Stimulated activated CD8-positive, alpha-beta memory T cell treated with anti-CD3 and anti-CD28 coated beads, Interleukin-15, amount 100 ng/mL, for 4 hours (primary cell): ENCODE results near the gene ACVR2A.

Source experiments
- DNase-seq, 2 donors: peaks; one replicate each; pipeline ENCODE4 v3.0.0-alpha.2; 2020; ENCODE audit warnings: low read depth in 2 of 2

Gene ACVR2A

GRCh38 chr2:147855316-147855715 lies 10.5 kb downstream of the ACVR2A start:
- DNase-seq: no peak

- DNase-seq: no peak
These were observed 11.1 kb downstream of the ACVR2A start for GRCh38 chr2:147855977-147856376.

- no peak for DNase-seq
These were observed 15.2 kb downstream of the ACVR2A start for GRCh38 chr2:147860009-147860408.

- DNase-seq: no peak
These were observed 18.2 kb downstream of the ACVR2A start for GRCh38 chr2:147862859-147863516.

GRCh38 chr2:147863835-147864234 lies 19.0 kb downstream of the ACVR2A start:
- DNase-seq: no peak

- DNase-seq: no peak
These were observed 20.7 kb downstream of the ACVR2A start for GRCh38 chr2:147865560-147865959.

- no peak for DNase-seq
These were observed 22.2 kb downstream of the ACVR2A start for GRCh38 chr2:147867050-147867449.

- DNase-seq: no peak
These were observed 25.1 kb downstream of the ACVR2A start for GRCh38 chr2:147869934-147870333.

- no peak for DNase-seq
These were observed 28.1 kb downstream of the ACVR2A start for GRCh38 chr2:147872967-147873366.

- DNase-seq: no peak
These were observed 29.1 kb downstream of the ACVR2A start for GRCh38 chr2:147873859-147874483.

GRCh38 chr2:147879846-147880245 lies 35.0 kb downstream of the ACVR2A start:
- DNase-seq: no peak

GRCh38 chr2:147882631-147883030 lies 37.8 kb downstream of the ACVR2A start:
- DNase-seq: no peak

- DNase-seq: no peak
These were observed 40.0 kb downstream of the ACVR2A start for GRCh38 chr2:147884830-147885229.

- no peak for DNase-seq
These were observed 41.3 kb downstream of the ACVR2A start for GRCh38 chr2:147886136-147886535.

GRCh38 chr2:147888680-147889079 lies 43.9 kb downstream of the ACVR2A start:
- DNase-seq: no peak

GRCh38 chr2:147904051-147904450 lies 59.2 kb downstream of the ACVR2A start:
- DNase-seq: no peak

- no peak for DNase-seq
These were observed 64.3 kb downstream of the ACVR2A start for GRCh38 chr2:147909178-147909577.

GRCh38 chr2:147910990-147911473 lies 66.2 kb downstream of the ACVR2A start:
- no peak for DNase-seq

GRCh38 chr2:147913701-147914480 lies 69.1 kb downstream of the ACVR2A start:
- DNase-seq: no peak

GRCh38 chr2:147916067-147916466 lies 71.2 kb downstream of the ACVR2A start:
- DNase-seq: no peak

GRCh38 chr2:147916723-147917122 lies 71.9 kb downstream of the ACVR2A start:
- no peak for DNase-seq

- no peak for DNase-seq
These were observed 72.3 kb downstream of the ACVR2A start for GRCh38 chr2:147917161-147917560.

- no peak for DNase-seq
These were observed 79.0 kb downstream of the ACVR2A start for GRCh38 chr2:147923846-147924245.
